ENCODE data around the gene CDHR2.

Gene CDHR2

DNA sequence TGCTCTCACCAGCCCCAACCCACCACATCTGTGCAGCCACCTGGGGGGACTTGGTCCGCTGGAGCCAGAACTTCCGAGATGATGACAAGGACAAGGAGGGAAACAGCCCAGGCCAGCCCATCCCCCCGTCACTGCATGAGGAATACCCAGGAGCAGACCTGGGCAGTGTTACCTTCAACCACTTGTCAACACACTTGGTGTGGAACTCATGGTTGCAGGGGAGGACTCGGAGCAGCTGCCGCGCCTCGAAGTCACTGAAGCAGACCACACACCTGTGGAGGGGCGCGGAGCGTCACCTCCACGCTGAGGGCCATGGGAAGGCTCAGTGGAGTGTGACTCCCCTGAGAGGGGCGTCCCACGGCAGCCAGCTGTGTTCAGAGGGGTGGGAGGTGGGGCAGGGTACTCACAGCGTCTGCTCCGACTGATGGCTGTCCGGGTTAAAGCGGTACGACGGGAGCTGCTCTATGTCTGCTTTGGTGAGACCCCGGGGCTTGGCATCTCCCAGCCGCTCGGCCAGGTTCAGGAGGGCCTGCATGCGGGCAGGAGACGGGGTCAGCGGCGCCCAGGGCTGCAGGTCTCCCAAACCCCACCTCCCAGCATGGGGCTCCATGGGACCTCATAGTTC is 19.9 kb upstream of the CDHR2 start:
- no peak overlapping the region for H3K4me3 ChIP-seq (ENCODE audit: low read depth, low read length)
- TF ChIP-seq, protein P1, sequence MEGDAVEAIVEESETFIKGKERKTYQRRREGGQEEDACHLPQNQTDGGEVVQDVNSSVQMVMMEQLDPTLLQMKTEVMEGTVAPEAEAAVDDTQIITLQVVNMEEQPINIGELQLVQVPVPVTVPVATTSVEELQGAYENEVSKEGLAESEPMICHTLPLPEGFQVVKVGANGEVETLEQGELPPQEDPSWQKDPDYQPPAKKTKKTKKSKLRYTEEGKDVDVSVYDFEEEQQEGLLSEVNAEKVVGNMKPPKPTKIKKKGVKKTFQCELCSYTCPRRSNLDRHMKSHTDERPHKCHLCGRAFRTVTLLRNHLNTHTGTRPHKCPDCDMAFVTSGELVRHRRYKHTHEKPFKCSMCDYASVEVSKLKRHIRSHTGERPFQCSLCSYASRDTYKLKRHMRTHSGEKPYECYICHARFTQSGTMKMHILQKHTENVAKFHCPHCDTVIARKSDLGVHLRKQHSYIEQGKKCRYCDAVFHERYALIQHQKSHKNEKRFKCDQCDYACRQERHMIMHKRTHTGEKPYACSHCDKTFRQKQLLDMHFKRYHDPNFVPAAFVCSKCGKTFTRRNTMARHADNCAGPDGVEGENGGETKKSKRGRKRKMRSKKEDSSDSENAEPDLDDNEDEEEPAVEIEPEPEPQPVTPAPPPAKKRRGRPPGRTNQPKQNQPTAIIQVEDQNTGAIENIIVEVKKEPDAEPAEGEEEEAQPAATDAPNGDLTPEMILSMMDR (IDR thresholded peaks at IDR 0.05; ENCODE audit: low read depth, low read length): no peak

DNA sequence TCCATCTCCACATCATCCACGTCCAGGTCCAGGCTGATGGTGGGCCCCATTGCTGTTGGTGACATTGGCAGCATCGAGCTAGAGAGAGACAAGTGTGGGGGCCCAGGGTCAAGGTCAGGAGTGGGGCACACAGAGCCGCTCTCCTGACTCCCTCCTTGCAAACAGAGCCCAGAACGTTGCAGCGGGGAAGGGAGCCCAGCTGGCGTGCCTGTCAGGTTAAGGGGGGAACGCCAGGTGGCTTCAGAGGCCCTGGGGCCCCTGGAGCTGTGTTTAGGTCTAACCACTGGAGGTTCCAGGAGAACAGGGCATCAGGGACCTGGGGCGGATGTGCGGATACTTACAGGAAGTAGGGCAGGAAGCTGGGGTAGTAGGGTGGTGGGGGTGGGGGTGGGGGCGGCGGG is 19.4 kb upstream of the CDHR2 start:
- TF ChIP-seq, protein P1 (IDR thresholded peaks at IDR 0.05; ENCODE audit: low read depth, low read length): no peak
- H3K4me3 ChIP-seq (ENCODE audit: low read depth, low read length): no peak overlapping the region

DNA sequence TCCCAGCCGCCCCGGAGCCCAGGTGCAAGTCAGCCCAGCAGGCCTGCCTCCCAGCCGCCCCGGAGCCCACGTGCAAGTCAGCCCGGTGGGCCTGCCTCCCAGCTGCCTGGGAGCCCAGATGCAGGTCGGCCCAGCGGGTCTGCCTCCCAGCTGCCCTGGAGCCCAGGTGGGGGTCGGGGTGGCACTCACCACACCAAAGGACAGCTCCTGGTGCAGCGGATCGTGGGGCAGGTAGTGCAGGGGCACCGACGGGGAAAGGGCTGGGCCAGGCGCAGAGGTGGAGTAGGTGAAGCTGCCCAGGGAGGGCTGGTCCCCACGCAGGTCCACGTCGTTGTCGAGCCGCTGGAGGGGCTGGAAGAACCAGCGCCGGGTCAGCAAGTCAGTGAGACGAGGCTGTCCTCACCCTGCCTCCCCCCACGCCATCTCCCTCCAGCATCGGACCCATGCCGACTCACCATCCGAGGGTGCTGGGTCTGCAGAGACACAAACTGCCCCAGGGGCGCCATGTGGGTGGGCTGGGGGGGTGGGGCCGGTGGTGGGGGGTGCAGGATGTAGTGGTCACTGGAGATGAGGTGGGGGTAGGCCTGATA is 18.7 kb upstream of the CDHR2 start:
- no peak overlapping the region for H3K4me3 ChIP-seq (ENCODE audit: low read depth, low read length)
- TF ChIP-seq, protein P1 (IDR thresholded peaks at IDR 0.05; ENCODE audit: low read depth, low read length): no peak

DNA sequence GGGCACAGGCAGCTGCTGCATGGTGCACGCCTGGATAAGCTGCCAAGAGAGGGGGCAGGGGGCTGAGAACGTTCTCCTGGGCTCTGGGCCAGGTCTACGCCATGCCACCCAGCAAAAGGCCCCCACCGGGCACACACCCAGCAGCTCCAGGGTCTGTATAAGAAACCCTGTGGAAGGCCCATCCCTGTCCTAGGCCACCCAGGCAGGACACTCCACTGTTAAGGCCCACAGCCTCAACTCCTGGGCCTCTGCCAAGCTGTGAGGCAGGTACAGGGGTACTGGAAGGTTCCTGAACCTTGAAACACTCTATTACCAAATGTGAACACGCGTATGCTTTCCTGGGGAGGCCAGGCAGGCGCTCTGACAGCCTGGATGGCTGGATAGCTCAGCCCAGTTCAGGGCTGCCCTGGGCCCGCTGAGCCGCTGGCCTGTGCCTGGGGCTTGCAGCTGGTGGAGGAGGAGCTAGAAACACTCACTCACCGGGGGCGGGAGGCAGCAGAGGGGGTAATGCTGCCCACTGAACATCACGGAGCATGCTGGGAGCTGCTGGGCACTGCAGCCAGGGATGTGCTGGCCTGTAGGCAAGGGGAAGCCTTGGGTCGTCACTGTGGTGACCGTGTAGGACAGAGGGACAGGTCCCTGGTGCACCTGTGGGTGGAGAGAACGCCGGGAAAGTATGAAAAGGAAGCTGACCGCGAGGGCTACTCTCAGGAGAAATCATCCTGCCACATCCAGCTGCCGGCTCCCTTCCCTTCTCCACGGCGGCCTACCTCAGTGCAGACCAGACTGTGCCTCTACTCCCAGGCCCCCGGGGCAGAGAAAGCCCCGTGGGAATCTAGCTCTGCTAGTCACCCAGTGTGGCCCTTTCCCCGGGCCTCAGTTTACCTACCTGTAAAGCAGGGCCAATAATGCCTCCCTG is 17.9 kb upstream of the CDHR2 start:
- H3K4me3 ChIP-seq (ENCODE audit: low read depth, low read length): no peak overlapping the region
- TF ChIP-seq, protein P1 (IDR thresholded peaks at IDR 0.05; ENCODE audit: low read depth, low read length): no peak

DNA sequence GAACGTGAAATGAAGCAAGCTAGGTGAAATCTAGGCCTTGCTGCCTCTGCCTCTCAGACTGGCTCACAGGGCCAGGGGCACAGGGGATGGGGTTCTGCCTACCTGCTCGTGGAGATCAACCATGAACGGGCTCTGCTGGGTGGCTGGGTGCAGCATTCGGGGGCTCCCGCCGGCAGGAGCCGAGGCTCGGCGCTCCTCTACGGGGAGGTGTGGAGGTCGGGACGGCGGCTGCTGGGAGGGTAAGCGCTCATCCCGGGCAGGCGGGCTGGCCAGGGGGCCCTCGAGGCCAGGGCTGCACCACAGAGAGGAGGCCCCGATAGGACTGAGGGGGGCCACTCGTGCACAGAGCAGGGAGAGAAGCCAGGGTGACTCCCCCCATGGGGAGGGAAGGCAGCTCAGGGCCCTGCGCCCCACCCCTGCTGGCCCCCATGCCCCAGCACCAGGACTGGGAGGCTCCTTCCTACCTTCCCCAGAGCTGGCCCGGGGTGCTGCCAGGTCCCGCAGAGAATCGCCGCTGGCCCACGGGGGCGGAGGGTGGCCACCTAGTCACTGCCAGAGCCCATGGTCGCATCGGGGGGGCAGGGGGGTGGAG is 17.1 kb upstream of the CDHR2 start:
- TF ChIP-seq, protein P1 (IDR thresholded peaks at IDR 0.05; ENCODE audit: low read depth, low read length): no peak
- no peak overlapping the region for H3K4me3 ChIP-seq (ENCODE audit: low read depth, low read length)

DNA sequence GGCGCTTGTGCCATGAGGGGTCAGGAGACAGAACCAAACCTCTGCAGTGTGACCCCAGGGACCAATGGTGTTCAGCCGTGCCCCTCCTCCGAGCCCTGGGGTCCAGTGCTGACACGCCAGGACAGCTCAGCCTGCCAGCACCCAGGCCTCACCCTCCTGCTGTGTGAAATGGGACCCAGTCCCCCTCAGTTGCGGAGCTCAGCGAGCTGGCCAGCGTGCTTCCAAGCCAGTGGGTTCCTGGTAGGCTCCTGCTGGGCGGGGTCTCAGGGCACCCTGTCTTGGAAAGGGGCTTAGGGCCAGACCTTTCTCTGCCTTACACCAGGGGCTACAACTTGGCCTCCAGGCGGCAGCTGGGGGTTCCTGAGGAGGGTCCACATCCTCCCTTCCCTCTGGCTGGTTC is 16.3 kb upstream of the CDHR2 start:
- TF ChIP-seq, protein P1 (IDR thresholded peaks at IDR 0.05; ENCODE audit: low read depth, low read length): no peak
- no peak overlapping the region for H3K4me3 ChIP-seq (ENCODE audit: low read depth, low read length)
